Measurements from ENCODE around the gene ENKUR. TPM values are rescaled to one million over a fixed set of nuclear protein-coding genes. Genes with fewer than 3 reads are reported as not detected.

Gene ENKUR
- total and polyA plus RNA-seq, 10 donors = 0.03 to 1.1 (median 0.32) TPM; not detected in 3

DNA sequence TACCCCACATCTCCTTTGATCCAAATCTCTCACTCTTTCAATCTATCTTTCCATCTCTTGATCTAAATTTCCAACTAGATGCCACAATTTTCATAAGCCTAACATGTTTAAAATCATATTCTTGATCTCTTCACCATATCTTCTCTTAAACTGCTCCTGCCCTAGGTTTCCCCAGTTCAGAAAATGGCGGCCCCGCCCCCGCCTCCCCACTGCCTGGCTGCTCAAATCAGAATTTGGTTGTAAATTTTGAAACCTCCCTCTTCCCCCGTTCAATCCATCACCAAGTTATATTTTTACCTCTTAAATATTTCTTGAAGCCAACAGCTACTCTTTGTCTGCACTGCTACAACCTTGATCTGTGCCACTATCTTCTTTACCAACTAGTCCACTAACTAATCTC, 36.3 kb downstream of the ENKUR start:
- 91 to 97% (median 95%) methylated on average over 4 of the region's 4 CpGs for WGBS, 5 donors
- TF ChIP-seq CTCF (IDR thresholded peaks at IDR 0.05 in 8 of 11, conservative IDR thresholded peaks at IDR 0.05 in 3 of 11) (no peak), POLR2AphosphoS5 (IDR thresholded peaks at IDR 0.05) (no peak), POLR2A (IDR thresholded peaks at IDR 0.05) (no peak)
- Histone ChIP-seq H3K4me1 (no peaks in the 10 kb centered on the region), H3K27me3 (replicated peaks in 1 of 7) (no peaks in the 10 kb centered on the region), H3K9me3 (no peaks in the 10 kb centered on the region), H3K27ac (no peak overlapping the region), H3K4me3 (no peak overlapping the region), H3K36me3 (no peaks in the 10 kb centered on the region)
- intact Hi-C loops (cut with DNase I; ENCODE audit: low total_unique reads) = no loop called here
- DNase-seq = no peak

GRCh38 chr10:24974976-24975375, 41.0 kb downstream of the ENKUR start:
- TF ChIP-seq POLR2A (IDR thresholded peaks at IDR 0.05) = no peak
- no peak for TF ChIP-seq POLR2AphosphoS5 (IDR thresholded peaks at IDR 0.05)
- no peak for TF ChIP-seq CTCF (IDR thresholded peaks at IDR 0.05 in 8 of 11, conservative IDR thresholded peaks at IDR 0.05 in 3 of 11)
- no peaks in the 10 kb centered on the region for H3K9me3 ChIP-seq
- intact Hi-C loops (cut with DNase I; ENCODE audit: low total_unique reads) = no loop called here
- H3K27ac ChIP-seq = no peak overlapping the region
- H3K4me1 ChIP-seq = no peaks in the 10 kb centered on the region
- H3K36me3 ChIP-seq = no peaks in the 10 kb centered on the region
- 66 to 83% (median 70%) methylated on average over 2 of the region's 2 CpGs for WGBS, 5 donors
- DNase-seq = no peak
- H3K4me3 ChIP-seq = no peak overlapping the region
- H3K27me3 ChIP-seq (replicated peaks in 1 of 7) = no peaks in the 10 kb centered on the region

- no peak for DNase-seq
- no peak for TF ChIP-seq POLR2A (IDR thresholded peaks at IDR 0.05)
- TF ChIP-seq CTCF (IDR thresholded peaks at IDR 0.05 in 8 of 11, conservative IDR thresholded peaks at IDR 0.05 in 3 of 11) = no peak
- no peak for TF ChIP-seq POLR2AphosphoS5 (IDR thresholded peaks at IDR 0.05)
- WGBS, 5 donors = 85 to 91% (median 87%) methylated on average over 5 of the region's 5 CpGs
- H3K36me3 ChIP-seq = no peaks in the 10 kb centered on the region
- no peak overlapping the region for H3K4me3 ChIP-seq
- no peaks in the 10 kb centered on the region for H3K4me1 ChIP-seq
- H3K27ac ChIP-seq = no peak overlapping the region
- H3K9me3 ChIP-seq = no peaks in the 10 kb centered on the region
- no peaks in the 10 kb centered on the region for H3K27me3 ChIP-seq (replicated peaks in 1 of 7)
- intact Hi-C loops (cut with DNase I; ENCODE audit: low total_unique reads) = no loop called here
Measured at GRCh38 chr10:24973163-24973562, 42.8 kb downstream of the ENKUR start.

GRCh38 chr10:24971374-24971773, 44.6 kb downstream of the ENKUR start:
- no peaks in the 10 kb centered on the region for H3K36me3 ChIP-seq
- H3K27me3 ChIP-seq (replicated peaks in 1 of 7) = no peaks in the 10 kb centered on the region
- TF ChIP-seq POLR2AphosphoS5 (IDR thresholded peaks at IDR 0.05) (no peak), POLR2A (IDR thresholded peaks at IDR 0.05) (no peak), CTCF (IDR thresholded peaks at IDR 0.05 in 8 of 11, conservative IDR thresholded peaks at IDR 0.05 in 3 of 11) (no peak)
- intact Hi-C loops (cut with DNase I; ENCODE audit: low total_unique reads) = no loop called here
- H3K27ac ChIP-seq = no peak overlapping the region
- no peaks in the 10 kb centered on the region for H3K4me1 ChIP-seq
- H3K4me3 ChIP-seq = no peak overlapping the region
- no peaks in the 10 kb centered on the region for H3K9me3 ChIP-seq
- no peak for DNase-seq
